Naive thymus-derived CD8-positive, alpha-beta T cell (primary cell): ENCODE measurements around the gene COL23A1. TPM values are rescaled to one million over a fixed set of nuclear protein-coding genes. Genes with fewer than 3 reads are reported as not detected.
A peak's percentile ranks its signal among the peaks of the same experiment; 100 is the strongest.
"Not testable (repeated sequence)": the region's sequence is repeated elsewhere in the genome, so short reads cannot be mapped to it uniquely, and the experiment has no call there.

Experiments used
- ATAC-seq, 2 donors: fragments of 150-1000 bp; cut with Tn5 transposase in 1 of 2; sonication (Bioruptor Pico), chemical (Tn5 transposase) in 1 of 2; 1 replicate in 1 of 2; 2 replicates in 1 of 2; pipeline ENCODE4 v1.10.0; 2021; ENCODE audit warnings: mild to moderate bottlenecking in 2 of 2, moderate library complexity in 2 of 2
- POLR2A ChIA-PET: fragments of 350-600 bp; sonication (Branson Sonifier 250); formaldehyde crosslinking; loops from one replicate; lab custom pipeline; 2021; ENCODE audit warnings: antibody characterized with exemption; lab: Charles Lee
- DNase-seq, 10 donors: peaks; one replicate each; pipeline versions ENCODE4 v3.0.0 to v3.0.0-alpha.2; 2020 to 2022
- H3K27ac Mint-ChIP-seq, 10 donors: one replicate each; pipeline ENCODE4 v1.8.0; 2020 to 2022; ENCODE audit warnings: mild to moderate bottlenecking in 10 of 10, mixed read lengths in 10 of 10, moderate library complexity in 4 of 10, inconsistent platforms in 1 of 10
- H3K27me3 Mint-ChIP-seq, 5 donors: one replicate each; pipeline ENCODE4 v1.8.0; 2021 to 2022; ENCODE audit warnings: mixed read lengths in 5 of 5
- H3K36me3 Mint-ChIP-seq, 3 donors: one replicate each; pipeline ENCODE4 v1.8.0; 2020 to 2022; ENCODE audit warnings: mixed read lengths in 3 of 3, mild to moderate bottlenecking in 2 of 3, inconsistent platforms in 1 of 3
- H3K4me1 Mint-ChIP-seq, 4 donors: one replicate each; pipeline ENCODE4 v1.8.0; 2021 to 2022; ENCODE audit warnings: mixed read lengths in 4 of 4
- H3K4me3 Mint-ChIP-seq, 10 donors: one replicate each; pipeline ENCODE4 v1.8.0; 2020 to 2022; ENCODE audit warnings: mild to moderate bottlenecking in 10 of 10, mixed read lengths in 10 of 10, moderate library complexity in 6 of 10, inconsistent platforms in 1 of 10
- H3K9me3 Mint-ChIP-seq, 9 donors: one replicate each; pipeline ENCODE4 v1.8.0; 2020 to 2022; ENCODE audit warnings: mixed read lengths in 9 of 9, mild to moderate bottlenecking in 3 of 9, inconsistent platforms in 1 of 9, moderate library complexity in 1 of 9
- polyA plus RNA-seq, 3 donors: library from polyadenylated mRNA; unstranded; fragments of 300-500 nt; fragmentation: Illumina TruSeq; gene quantifications; one replicate each; pipeline ENCODE4 v1.2.3, GENCODE V29; 2021
- total RNA-seq, 8 experiments: library from RNA in 2 of 8; stranded (reverse) in 2 of 8; gene quantifications; one replicate each; pipeline ENCODE4 v1.2.3 and lab custom pipeline; 2021 to 2026

COL23A1 gene
- total and polyA plus RNA-seq, 5 experiments from 2014 or later: 0.10 to 0.51 (median 0.16) TPM; not detected in 2

- not testable (repeated sequence) for H3K9me3 Mint-ChIP-seq, DNase-seq, ATAC-seq, H3K27me3 Mint-ChIP-seq, H3K4me3 Mint-ChIP-seq, H3K36me3 Mint-ChIP-seq
- POLR2A ChIA-PET: interaction anchor here (1.7 kb wide), 1 partner anchor 16 kb away, joined by 4 read pairs; no protein-coding TSS in a partner anchor
- Mint-ChIP-seq H3K4me1 (peaks cover 10 to 33% (median 26%) of the 10 kb centered on the region in 4 donors), H3K27ac (peak overlapping the region in 1 of 10 donors; percentile 4)
Measured at GRCh38 chr5:178253632-178254031, 336.6 kb downstream of the COL23A1 start.

- peaks cover 0 to 1% (median 0%) of the 10 kb centered on the region in 5 donors for H3K27me3 Mint-ChIP-seq
- POLR2A ChIA-PET: interaction anchor here (1.2 to 1.7 kb wide), 2 partner anchors 15 to 18 kb away, joined by 3 to 4 read pairs; no protein-coding TSS in a partner anchor
- peaks cover 14 to 45% (median 35%) of the 10 kb centered on the region in 4 donors for H3K4me1 Mint-ChIP-seq
- peak overlapping the region in 1 of 10 donors; percentile 48 for H3K27ac Mint-ChIP-seq
- no peak overlapping the region for H3K4me3 Mint-ChIP-seq
- peaks cover 0 to 2% (median 0%) of the 10 kb centered on the region in 9 donors for H3K9me3 Mint-ChIP-seq
- ATAC-seq (no peak), DNase-seq (no peak)
- peaks cover 0 to 2% (median 0%) of the 10 kb centered on the region in 3 donors for H3K36me3 Mint-ChIP-seq
Measured at GRCh38 chr5:178252258-178252657, 337.9 kb downstream of the COL23A1 start.

- no peak for DNase-seq
- Mint-ChIP-seq H3K4me1 (peaks cover 17 to 50% (median 44%) of the 10 kb centered on the region in 4 donors), H3K27ac (peak overlapping the region; percentile 19 to 99 (median 70)), H3K4me3 (peak overlapping the region in 5 of 10 donors; percentile 4 to 75 (median 52)), H3K36me3 (peaks cover 0 to 2% (median 0%) of the 10 kb centered on the region in 3 donors), H3K27me3 (peaks cover 0 to 1% (median 0%) of the 10 kb centered on the region in 5 donors), H3K9me3 (peaks cover 0 to 2% (median 0%) of the 10 kb centered on the region in 9 donors)
- no peak for ATAC-seq
- POLR2A ChIA-PET: interaction anchor here (0.6 to 1.4 kb wide), 5 partner anchors 9 to 46 kb away, joined by 3 to 12 read pairs (median 5); partner anchors contain the start of gene PHYKPL
Measured at GRCh38 chr5:178250263-178250662, 339.9 kb downstream of the COL23A1 start.

GRCh38 chr5:178249191-178249989 lies 340.8 kb downstream of the COL23A1 start:
- Mint-ChIP-seq H3K4me1 (peaks cover 17 to 50% (median 45%) of the 10 kb centered on the region in 4 donors), H3K9me3 (peaks cover 0 to 2% (median 0%) of the 10 kb centered on the region in 9 donors), H3K36me3 (peaks cover 0 to 2% (median 0%) of the 10 kb centered on the region in 3 donors), H3K4me3 (peak overlapping the region; percentile 49 to 81 (median 68)), H3K27ac (peak overlapping the region; percentile 83 to 99 (median 90)), H3K27me3 (peaks cover 0 to 1% (median 0%) of the 10 kb centered on the region in 5 donors)
- POLR2A ChIA-PET: interaction anchor here (0.6 to 1.9 kb wide), 5 partner anchors 9 to 45 kb away, joined by 3 to 5 read pairs (median 5); partner anchors contain the start of gene PHYKPL
- peak in 8 of 10 donors; percentile 32 to 81 (median 62) for DNase-seq
- peak; percentile 90 to 91 for ATAC-seq

- Mint-ChIP-seq H3K4me3 (peak overlapping the region in 5 of 10 donors; percentile 59 to 81 (median 75)), H3K36me3 (peaks cover 0 to 2% (median 0%) of the 10 kb centered on the region in 3 donors)
- POLR2A ChIA-PET: interaction anchor here (0.8 to 1.9 kb wide), 2 partner anchors 10 to 14 kb away, joined by 4 to 5 read pairs; no protein-coding TSS in a partner anchor
Measured at GRCh38 chr5:178248750-178249149, 341.4 kb downstream of the COL23A1 start.

GRCh38 chr5:178247481-178248456 lies 342.4 kb downstream of the COL23A1 start:
- Mint-ChIP-seq H3K4me3 (peak overlapping the region in 5 of 10 donors; percentile 24 to 64 (median 54)), H3K4me1 (peaks cover 17 to 56% (median 50%) of the 10 kb centered on the region in 4 donors), H3K36me3 (peaks cover 0 to 2% (median 0%) of the 10 kb centered on the region in 3 donors), H3K27me3 (peaks cover 0 to 1% (median 0%) of the 10 kb centered on the region in 5 donors), H3K27ac (peak overlapping the region in 6 of 10 donors; percentile 10 to 99 (median 42)), H3K9me3 (peaks cover 0 to 2% (median 0%) of the 10 kb centered on the region in 9 donors)
- DNase-seq (peak in 7 of 10 donors; percentile 22 to 72 (median 34)), ATAC-seq (peak; percentile 56 to 57)
- POLR2A ChIA-PET: interaction anchor here (0.7 to 1.9 kb wide), 2 partner anchors 13 to 587 kb away, joined by 3 to 5 read pairs; no protein-coding TSS in a partner anchor

More at GRCh38 chr5:178248750-178249149, 341.4 kb downstream of the COL23A1 start:
- H3K27me3 Mint-ChIP-seq: peaks cover 0 to 1% (median 0%) of the 10 kb centered on the region in 5 donors
- peak overlapping the region in 5 of 10 donors; percentile 83 to 99 (median 92) for H3K27ac Mint-ChIP-seq
- DNase-seq (no peak), ATAC-seq (no peak)
- peaks cover 17 to 55% (median 48%) of the 10 kb centered on the region in 4 donors for H3K4me1 Mint-ChIP-seq
- peaks cover 0 to 2% (median 0%) of the 10 kb centered on the region in 9 donors for H3K9me3 Mint-ChIP-seq

- Mint-ChIP-seq H3K9me3 (peaks cover 0 to 2% (median 0%) of the 10 kb centered on the region in 9 donors), H3K27me3 (peaks cover 0 to 1% (median 0%) of the 10 kb centered on the region in 5 donors), H3K4me1 (peaks cover 19 to 61% (median 54%) of the 10 kb centered on the region in 4 donors), H3K4me3 (peak overlapping the region in 2 of 10 donors; percentile 9 to 19), H3K36me3 (peaks cover 0 to 2% (median 0%) of the 10 kb centered on the region in 3 donors), H3K27ac (peak overlapping the region in 3 of 10 donors; percentile 9 to 67 (median 55))
- DNase-seq (no peak), ATAC-seq (no peak)
- POLR2A ChIA-PET: interaction anchor here (0.8 kb wide), 2 partner anchors 12 to 42 kb away, joined by 3 read pairs; partner anchors contain the start of gene HNRNPAB
Measured at GRCh38 chr5:178246624-178247279, 343.4 kb downstream of the COL23A1 start.

- H3K9me3 Mint-ChIP-seq: peaks cover 0 to 2% (median 0%) of the 10 kb centered on the region in 9 donors
- H3K36me3 Mint-ChIP-seq: peaks cover 0 to 2% (median 0%) of the 10 kb centered on the region in 3 donors
- H3K27me3 Mint-ChIP-seq: peaks cover 0 to 1% (median 0%) of the 10 kb centered on the region in 5 donors
- ATAC-seq (no peak), DNase-seq (no peak)
- no peak overlapping the region for H3K4me3 Mint-ChIP-seq
- POLR2A ChIA-PET: no interaction called here
- no peak overlapping the region for H3K27ac Mint-ChIP-seq
- H3K4me1 Mint-ChIP-seq: peaks cover 29 to 72% (median 60%) of the 10 kb centered on the region in 4 donors
Measured at GRCh38 chr5:178245389-178245788, 344.8 kb downstream of the COL23A1 start.

- peak overlapping the region in 2 of 10 donors; percentile 1 to 46 for H3K27ac Mint-ChIP-seq
Measured at GRCh38 chr5:178244576-178244975, 345.6 kb downstream of the COL23A1 start.

GRCh38 chr5:178242416-178242815 lies 347.8 kb downstream of the COL23A1 start:
- Mint-ChIP-seq H3K4me3 (peak overlapping the region in 8 of 10 donors; percentile 7 to 79 (median 54)), H3K36me3 (no peaks in the 10 kb centered on the region), H3K27me3 (no peaks in the 10 kb centered on the region), H3K9me3 (no peaks in the 10 kb centered on the region), H3K4me1 (peaks cover 23 to 71% (median 59%) of the 10 kb centered on the region in 4 donors), H3K27ac (peak overlapping the region; percentile 18 to 92 (median 75))
- peak in 1 of 10 donors; percentile 35 for DNase-seq
- no peak for ATAC-seq
- POLR2A ChIA-PET: no interaction called here

More at GRCh38 chr5:178244576-178244975, 345.6 kb downstream of the COL23A1 start:
- H3K36me3 Mint-ChIP-seq: peaks cover 0 to under 1% (median 0%) of the 10 kb centered on the region in 3 donors
- POLR2A ChIA-PET: no interaction called here
- peaks cover 0 to under 1% (median 0%) of the 10 kb centered on the region in 5 donors for H3K27me3 Mint-ChIP-seq
- ATAC-seq (no peak), DNase-seq (no peak)
- H3K4me3 Mint-ChIP-seq: no peak overlapping the region
- H3K4me1 Mint-ChIP-seq: peaks cover 27 to 72% (median 57%) of the 10 kb centered on the region in 4 donors
- peaks cover 0 to 1% (median 0%) of the 10 kb centered on the region in 9 donors for H3K9me3 Mint-ChIP-seq
